Heart left ventricle (tissue), 16 donors: ENCODE results near the gene NUDT16L1. TPM values are rescaled to one million over a fixed set of nuclear protein-coding genes. Genes with fewer than 3 reads are reported as not detected.

Source experiments
- ATAC-seq, 4 donors: fragments of 200-7000 bp; cut with Tn5 transposase; one replicate each; pipeline ENCODE4 v1.9.1; 2020 to 2022; ENCODE audit warnings: moderate library complexity in 4 of 4, mild to moderate bottlenecking in 3 of 4, moderate number of reproducible peaks in 1 of 4
- DNase-seq, 5 donors: peaks; one replicate each; pipeline ENCODE4 v3.0.0-alpha.2; 2020
- H3K27ac ChIP-seq, 12 donors: fragments of 200-600 bp; sonication (generic) in 4 of 12; one replicate each; pipeline versions ENCODE4 v1.5.0 to v1.8.0; 2016 to 2022; ENCODE audit warnings: mild to moderate bottlenecking in 2 of 12
- H3K27me3 ChIP-seq, 9 donors: fragments of 200-600 bp; sonication (generic) in 2 of 9; one replicate each; pipeline versions ENCODE4 v1.5.1 to v1.8.0; 2016 to 2022; ENCODE audit warnings: mild to moderate bottlenecking in 3 of 9
- H3K36me3 ChIP-seq, 9 donors: fragments of 200-600 bp; sonication (generic) in 2 of 9; one replicate each; pipeline versions ENCODE4 v1.5.0 to v1.8.0; 2018 to 2022; ENCODE audit warnings: mild to moderate bottlenecking in 2 of 9
- H3K4me1 ChIP-seq, 12 donors: fragments of 200-600 bp; sonication (generic) in 4 of 12; one replicate each; pipeline versions ENCODE4 v1.5.0 to v1.8.0; 2016 to 2022; ENCODE audit warnings: mild to moderate bottlenecking in 3 of 12
- H3K4me3 ChIP-seq, 12 donors: fragments of 200-600 bp; sonication (generic) in 4 of 12; one replicate each; pipeline versions ENCODE4 v1.5.0 to v1.8.0; 2017 to 2022; ENCODE audit warnings: mild to moderate bottlenecking in 9 of 12, moderate library complexity in 4 of 12
- H3K9me3 ChIP-seq, 12 donors: fragments of 200-600 bp; sonication (generic) in 4 of 12; one replicate each; pipeline versions ENCODE4 v1.5.0 to v1.8.0; 2016 to 2022; ENCODE audit warnings: mild to moderate bottlenecking in 1 of 12
- POLR2A ChIP-seq, 2 donors: fragments of 450-650 bp; IDR thresholded peaks; one replicate each; pipeline ENCODE4 v1.6.1; 2017; ENCODE audit warnings: antibody characterized with exemption in 2 of 2, mild to moderate bottlenecking in 2 of 2, moderate library complexity in 2 of 2
- WGBS, 4 donors: extraction: QIAGEN DNeasy Blood & Tissue Kit in 2 of 4; methylation state at CpG; one replicate each; pipeline versions ENCODE4 v1.1.5 to v1.1.7; 2013 to 2018; 5-methylcytosine and 5-hydroxymethylcytosine counted together
- intact Hi-C, 10 donors: fragments of 100-400 bp; cut with DNase I; formaldehyde crosslinking; loops; one replicate each; pipeline versions ENCODE4 v1.11.1 to v1.14.2; 2022
- polyA plus RNA-seq, 2 donors: library from polyadenylated mRNA; stranded (reverse); fragments of 200-250 nt; gene quantifications; one replicate each; pipeline ENCODE4 v1.2.3, GENCODE V29; 2013
- total RNA-seq, 9 donors: library from RNA; depleted of rRNA in 2 of 9; stranded (reverse); fragments of >200 nt in 2 of 9; fragmentation: NEBNext Ultra II Directional in 3 of 9; extraction: Animal tissue kit (Norgen Biotek cat#: 25700) in 3 of 9; gene quantifications; one replicate each; pipeline versions ENCODE4 v1.1.0 to v1.2.4, GENCODE V29; 2016 to 2023
- TF ChIP-seq, protein P1 (sequence below), 12 donors: fragments of 200-600 bp; sonication (generic) in 4 of 12; IDR thresholded peaks; one replicate each; pipeline versions ENCODE4 v1.5.0 to v1.8.0; 2018 to 2022; ENCODE audit warnings: antibody characterized with exemption in 12 of 12, mild to moderate bottlenecking in 5 of 12
- donor health status: ischemic (EF 13 %, LVEDD 7.1; RV severe dilation, severe dysfunction).
- donor health status: healthy with polysubstance abuse.
- donor health status: DM: no; HTN: yes; CAD: no.
- donor health status: DM: no; HTN: no; CAD: no.
- donor health status: ischemic (EF 25% LVEDD 6.9; RV normal size, moderate dysfunction).
- donor health status: ischemic (EF 25% LVEDD 5.7; RV mildly dilated, moderate dysfunction).
- donor health status: healthy.
- donor health status: DM: yes; HTN: yes; CAD: no.
- donor health status: ischemic (EF 35%, LVEDD 5.7; RV mildly dilated, moderate dysfunction).
- donor health status: nonischemic (EF 11% LVEDD 7.7; RV severe dilation, severe dysfunction).
- donor health status: DM: yes; HTN: yes; CAD: no.
- donor health status: PGD.
- donor health status: ischemic (EF 29% LVEDD 5.4; RV normal size, mild dysfunction).
- donor health status: nonischemic (EF 23%, LVEDD 6.1; RV moderate dilation, normal function).

NUDT16L1 gene
- total and polyA plus RNA-seq, 11 donors = 33.1 to 65.2 (median 47.5) TPM

DNA sequence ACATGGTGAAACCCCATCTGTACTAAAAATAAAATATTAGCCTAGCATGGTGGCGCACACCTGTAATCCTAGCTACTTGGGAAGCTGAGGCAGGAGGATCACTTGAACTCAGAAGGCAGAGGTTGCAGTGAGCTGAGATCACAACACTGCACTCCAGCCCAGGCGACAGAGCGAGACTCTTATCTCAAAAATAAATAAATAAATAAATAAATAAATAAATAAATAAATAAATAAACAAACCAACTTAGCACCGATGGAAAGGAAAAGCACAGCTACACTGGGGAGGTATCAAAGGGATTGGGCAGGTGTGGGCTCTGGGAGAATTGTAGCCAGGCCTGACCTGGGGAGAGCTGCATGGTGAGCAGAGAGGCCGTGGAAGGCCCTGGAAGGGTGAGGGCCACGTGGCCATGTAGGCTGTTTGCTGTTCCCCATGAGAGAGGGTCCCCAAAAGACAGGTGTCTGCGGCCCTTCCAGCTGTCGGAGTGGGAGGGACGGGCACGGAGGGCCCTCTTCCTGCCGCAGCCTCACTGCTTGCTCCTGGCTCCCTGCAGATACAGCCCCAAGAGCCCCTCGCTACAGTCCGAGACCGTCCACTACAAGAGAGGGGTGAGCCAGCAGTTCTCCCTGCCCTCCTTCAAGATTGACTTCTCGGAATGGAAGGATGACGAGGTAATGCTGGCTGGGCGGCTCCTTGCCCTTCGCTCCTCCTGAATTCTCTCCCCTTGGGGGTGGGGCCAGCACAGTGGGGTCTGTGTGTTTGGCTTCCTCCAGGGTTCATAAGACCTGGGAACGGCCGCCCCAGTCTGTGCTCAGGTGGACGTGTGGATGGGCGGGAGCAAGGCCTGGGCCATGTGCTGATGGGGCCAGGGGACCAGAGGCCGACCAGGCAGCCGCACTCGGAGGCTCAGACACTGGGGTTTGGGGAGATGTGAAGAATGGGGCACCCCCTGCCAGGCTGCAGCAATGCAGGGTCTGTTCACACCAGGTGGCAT lies 36.4 kb upstream of the NUDT16L1 start:
- TF ChIP-seq, protein P1, sequence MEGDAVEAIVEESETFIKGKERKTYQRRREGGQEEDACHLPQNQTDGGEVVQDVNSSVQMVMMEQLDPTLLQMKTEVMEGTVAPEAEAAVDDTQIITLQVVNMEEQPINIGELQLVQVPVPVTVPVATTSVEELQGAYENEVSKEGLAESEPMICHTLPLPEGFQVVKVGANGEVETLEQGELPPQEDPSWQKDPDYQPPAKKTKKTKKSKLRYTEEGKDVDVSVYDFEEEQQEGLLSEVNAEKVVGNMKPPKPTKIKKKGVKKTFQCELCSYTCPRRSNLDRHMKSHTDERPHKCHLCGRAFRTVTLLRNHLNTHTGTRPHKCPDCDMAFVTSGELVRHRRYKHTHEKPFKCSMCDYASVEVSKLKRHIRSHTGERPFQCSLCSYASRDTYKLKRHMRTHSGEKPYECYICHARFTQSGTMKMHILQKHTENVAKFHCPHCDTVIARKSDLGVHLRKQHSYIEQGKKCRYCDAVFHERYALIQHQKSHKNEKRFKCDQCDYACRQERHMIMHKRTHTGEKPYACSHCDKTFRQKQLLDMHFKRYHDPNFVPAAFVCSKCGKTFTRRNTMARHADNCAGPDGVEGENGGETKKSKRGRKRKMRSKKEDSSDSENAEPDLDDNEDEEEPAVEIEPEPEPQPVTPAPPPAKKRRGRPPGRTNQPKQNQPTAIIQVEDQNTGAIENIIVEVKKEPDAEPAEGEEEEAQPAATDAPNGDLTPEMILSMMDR (IDR thresholded peaks at IDR 0.05) = no peak
- no peak for TF ChIP-seq POLR2A (IDR thresholded peaks at IDR 0.05)
- Histone ChIP-seq H3K27me3 (no peaks in the 10 kb centered on the region), H3K4me3 (no peak overlapping the region), H3K4me1 (peaks cover 0 to 26% (median 12%) of the 10 kb centered on the region in 12 donors), H3K36me3 (peaks cover 0 to 81% (median 71%) of the 10 kb centered on the region in 9 donors), H3K9me3 (no peaks in the 10 kb centered on the region), H3K27ac (no peak overlapping the region)
- ATAC-seq (no peak), DNase-seq (no peak)
- intact Hi-C loops = no loop called here
- 92 to 95% (median 94%) methylated on average over 23 to 25 of the region's 25 CpGs for WGBS, 4 donors

GRCh38 chr16:4659363-4660353 lies 33.7 kb upstream of the NUDT16L1 start:
- no peak for TF ChIP-seq POLR2A (IDR thresholded peaks at IDR 0.05)
- TF ChIP-seq, protein P1 (IDR thresholded peaks at IDR 0.05) = no peak
- ATAC-seq = no peak
- Histone ChIP-seq H3K9me3 (no peaks in the 10 kb centered on the region), H3K36me3 (peaks cover 0 to 73% (median 51%) of the 10 kb centered on the region in 9 donors), H3K27ac (peak overlapping the region in 3 of 12 donors; percentile 8 to 32 (median 29)), H3K4me3 (no peak overlapping the region), H3K27me3 (no peaks in the 10 kb centered on the region), H3K4me1 (peaks cover 0 to 39% (median 22%) of the 10 kb centered on the region in 12 donors)
- 87 to 89% (median 88%) methylated on average over 23 to 29 of the region's 29 CpGs for WGBS, 4 donors
- no peak for DNase-seq
- intact Hi-C loops = no loop called here

DNA sequence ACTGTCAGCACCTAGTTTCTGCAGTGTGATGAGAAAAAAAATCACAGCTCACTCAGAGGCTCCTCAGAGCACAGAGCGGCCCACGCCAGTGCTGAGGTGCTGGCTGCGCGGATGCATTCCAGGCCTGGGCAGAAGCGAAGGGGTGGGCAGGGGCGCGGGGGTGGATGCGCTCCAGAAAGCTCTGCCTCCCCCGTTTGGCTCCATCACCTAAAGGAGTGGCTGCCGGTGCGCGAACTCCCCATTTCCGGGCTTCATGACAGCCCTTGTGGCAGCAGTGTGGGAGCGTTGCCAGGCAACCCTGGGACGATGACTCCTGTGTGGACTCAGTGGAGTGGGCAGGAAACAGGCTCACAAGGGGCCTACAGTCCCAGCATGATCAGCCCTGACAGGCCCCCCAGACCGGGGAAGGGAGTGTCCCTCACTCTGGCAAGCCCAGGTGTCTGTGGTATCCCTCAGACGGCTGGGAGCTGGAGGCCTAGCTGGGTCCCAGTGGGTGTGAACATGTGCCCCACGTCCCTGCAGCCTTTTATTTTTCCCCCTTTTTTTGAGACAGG lies 32.8 kb upstream of the NUDT16L1 start:
- TF ChIP-seq, protein P1 (IDR thresholded peaks at IDR 0.05) = no peak
- TF ChIP-seq POLR2A (IDR thresholded peaks at IDR 0.05) = no peak

More for the DNA sequence above, 32.8 kb upstream of the NUDT16L1 start:
- whole genome bisulfite sequencing, 4 donors = 27 to 51% (median 35%) methylated on average over 11 to 18 of the region's 18 CpGs
- Histone ChIP-seq H3K9me3 (no peaks in the 10 kb centered on the region), H3K27me3 (no peaks in the 10 kb centered on the region), H3K27ac (peak overlapping the region in 2 of 12 donors; percentile 29 to 32), H3K4me1 (peaks cover 0 to 44% (median 26%) of the 10 kb centered on the region in 12 donors), H3K4me3 (no peak overlapping the region), H3K36me3 (peaks cover 0 to 67% (median 47%) of the 10 kb centered on the region in 9 donors)
- intact Hi-C loops = no loop called here
- ATAC-seq (peak; percentile 3 to 56 (median 34)), DNase-seq (peak; percentile 56 to 81 (median 68))
